Upper lobe of right lung (tissue), 1 donor: ENCODE results near the gene PSMA5. TPM values are rescaled to one million over a fixed set of nuclear protein-coding genes. Genes with fewer than 3 reads are reported as not detected.
"Not testable (repeated sequence)": the region's sequence is repeated elsewhere in the genome, so short reads cannot be mapped to it uniquely, and the experiment has no call there.

Source experiments
- ATAC-seq: fragments of 200-7000 bp; cut with Tn5 transposase; one replicate; pipeline ENCODE4 v1.9.1; 2020; ENCODE audit warnings: mild to moderate bottlenecking, moderate library complexity
- DNase-seq: peaks from one replicate; pipeline ENCODE4 v3.0.0-alpha.2; 2020
- H3K27ac ChIP-seq: fragments of 200-600 bp; one replicate; pipeline ENCODE4 v1.8.0; 2022
- H3K27me3 ChIP-seq: fragments of 200-600 bp; one replicate; pipeline ENCODE4 v1.8.0; 2022; ENCODE audit warnings: mild to moderate bottlenecking
- H3K36me3 ChIP-seq: fragments of 200-600 bp; one replicate; pipeline ENCODE4 v1.8.0; 2022
- H3K4me1 ChIP-seq: fragments of 200-600 bp; one replicate; pipeline ENCODE4 v1.8.0; 2022
- H3K4me3 ChIP-seq: fragments of 200-600 bp; one replicate; pipeline ENCODE4 v1.8.0; 2022; ENCODE audit warnings: mild to moderate bottlenecking
- H3K9me3 ChIP-seq: fragments of 200-600 bp; one replicate; pipeline ENCODE4 v1.8.0; 2022
- CTCF ChIP-seq: fragments of 200-600 bp; IDR thresholded peaks from one replicate; pipeline ENCODE4 v1.8.0; 2022; ENCODE audit warnings: antibody characterized with exemption
- intact Hi-C: fragments of 100-400 bp; cut with DNase I; formaldehyde crosslinking; loops from one replicate; pipeline ENCODE4 v1.11.0; 2022
- total RNA-seq: library from RNA; stranded (reverse); fragmentation: NEBNext Ultra II Directional; extraction: Animal tissue kit (Norgen Biotek cat#: 25700); gene quantifications from one replicate; pipeline ENCODE4 v1.2.1, GENCODE V29; 2021
- donor health status: DM: no; HTN: yes; CAD: no; lungs with severe emphysema.

Gene PSMA5
- total RNA-seq, 1 donor from 2014 or later: 67.8 TPM

GRCh38 chr1:109383854-109384253, 42.4 kb downstream of the PSMA5 start:
- H3K36me3 ChIP-seq: no peaks in the 10 kb centered on the region
- peaks cover 54% of the 10 kb centered on the region for H3K4me1 ChIP-seq
- peak overlapping the region; percentile 48 for H3K27ac ChIP-seq
- H3K27me3 ChIP-seq: no peaks in the 10 kb centered on the region
- DNase-seq: no peak
- ATAC-seq: no peak
- H3K9me3 ChIP-seq: no peaks in the 10 kb centered on the region
- TF ChIP-seq CTCF: no peak
- intact Hi-C loops: no loop called here
- no peak overlapping the region for H3K4me3 ChIP-seq

- Histone ChIP-seq H3K27me3 (no peaks in the 10 kb centered on the region), H3K9me3 (no peaks in the 10 kb centered on the region), H3K36me3 (no peaks in the 10 kb centered on the region), H3K4me1 (peaks cover 48% of the 10 kb centered on the region), H3K27ac (no peak overlapping the region), H3K4me3 (no peak overlapping the region)
- ATAC-seq: peak; percentile 81
- DNase-seq: no peak
- no peak for TF ChIP-seq CTCF
- intact Hi-C loops: no loop called here
Measured at GRCh38 chr1:109383087-109383779, 43.0 kb downstream of the PSMA5 start.

- no peak for TF ChIP-seq CTCF
- H3K27ac ChIP-seq: no peak overlapping the region
- no peaks in the 10 kb centered on the region for H3K27me3 ChIP-seq
- DNase-seq: no peak
- no peaks in the 10 kb centered on the region for H3K36me3 ChIP-seq
- H3K4me1 ChIP-seq: peaks cover 43% of the 10 kb centered on the region
- H3K4me3 ChIP-seq: no peak overlapping the region
- no peaks in the 10 kb centered on the region for H3K9me3 ChIP-seq
- intact Hi-C loops: no loop called here
- ATAC-seq: no peak
Measured at GRCh38 chr1:109381573-109381972, 44.7 kb downstream of the PSMA5 start.

- H3K4me3 ChIP-seq: no peak overlapping the region
- H3K27me3 ChIP-seq: no peaks in the 10 kb centered on the region
- no peak for TF ChIP-seq CTCF
- no peaks in the 10 kb centered on the region for H3K36me3 ChIP-seq
- DNase-seq (no peak), ATAC-seq (no peak)
- no peaks in the 10 kb centered on the region for H3K9me3 ChIP-seq
- peaks cover 27% of the 10 kb centered on the region for H3K4me1 ChIP-seq
- no peak overlapping the region for H3K27ac ChIP-seq
- intact Hi-C loops: no loop called here
Measured at GRCh38 chr1:109379907-109380306, 46.3 kb downstream of the PSMA5 start.

- H3K9me3 ChIP-seq: no peaks in the 10 kb centered on the region
- H3K36me3 ChIP-seq: no peaks in the 10 kb centered on the region
- no peak overlapping the region for H3K4me3 ChIP-seq
- intact Hi-C loops: no loop called here
- H3K27me3 ChIP-seq: no peaks in the 10 kb centered on the region
- TF ChIP-seq CTCF: no peak
- DNase-seq: no peak
- H3K27ac ChIP-seq: no peak overlapping the region
- peak; percentile 26 for ATAC-seq
- H3K4me1 ChIP-seq: peaks cover 23% of the 10 kb centered on the region
Measured at GRCh38 chr1:109379422-109379821, 46.8 kb downstream of the PSMA5 start.

- no peak for DNase-seq
- Histone ChIP-seq H3K27ac (no peak overlapping the region), H3K4me1 (peaks cover 13% of the 10 kb centered on the region), H3K36me3 (no peaks in the 10 kb centered on the region), H3K4me3 (no peak overlapping the region), H3K27me3 (no peaks in the 10 kb centered on the region), H3K9me3 (no peaks in the 10 kb centered on the region)
- intact Hi-C loops: no loop called here
- TF ChIP-seq CTCF: no peak
- no peak for ATAC-seq
Measured at GRCh38 chr1:109377698-109378097, 48.5 kb downstream of the PSMA5 start.

- DNase-seq, H3K27me3 ChIP-seq, H3K4me3 ChIP-seq, H3K36me3 ChIP-seq, H3K9me3 ChIP-seq, ATAC-seq, intact Hi-C loops: not testable (repeated sequence)
- H3K27ac ChIP-seq: peak overlapping the region; percentile 44
- H3K4me1 ChIP-seq: peaks cover 42% of the 10 kb centered on the region
Measured at GRCh38 chr1:109373696-109374095, 52.6 kb downstream of the PSMA5 start.
